ENCODE measurements around the gene SV2B. TPM values are rescaled to one million over a fixed set of nuclear protein-coding genes. Genes with fewer than 3 reads are reported as not detected.

The SV2B gene
- total and polyA plus RNA-seq, 9 of the 15 experiments (the other 6 are each of a cell fraction or from before 2014, with no cell fraction given) = 0.01 to 0.25 (median 0.11) TPM

Other genes starting within 250 kb of the SV2B start
Only the 7 nearest of the 8 such genes appear.
- gene FES, start 215.8 kb upstream of the SV2B start, total RNA-seq (2014; rRNA removed) = 0.86 and 1.6 TPM in 2 replicates
- gene FES, start 215.8 kb upstream of the SV2B start, total RNA-seq (2014; rRNA removed; fragmentation: Illumina TruSeq; extraction: Trizol) = 0.73 and 1.1 TPM in 2 replicates
- 0.72 and 1.1 TPM in 2 replicates for gene FES, start 215.8 kb upstream of the SV2B start, total RNA-seq (2015; rRNA removed; fragmentation: Illumina TruSeq; extraction: Trizol)
- gene FES, start 215.8 kb upstream of the SV2B start, total RNA-seq (2021) = 1.3 and 2.6 TPM in 2 replicates
- 0.38 and 1.0 TPM in 2 replicates for gene FES, start 215.8 kb upstream of the SV2B start, polyA plus RNA-seq (2011; rRNA removed)
- gene FES, start 215.8 kb upstream of the SV2B start, polyA plus RNA-seq (2014; fragmentation: Illumina TruSeq; extraction: Trizol) = 0.55 and 0.66 TPM in 2 replicates
- gene FES, start 215.8 kb upstream of the SV2B start, polyA plus RNA-seq (2014; fragmentation: Nextera tagmentation; extraction: Ambion mirVana) = under 1 TPM; 0.82 to 0.91 TPM
- 0.78 and 2.5 TPM in 2 replicates for gene FES, start 215.8 kb upstream of the SV2B start, polyA plus RNA-seq (2014; rRNA removed)
- 35.0 and 53.7 TPM in 2 replicates for gene MAN2A2, start 197.0 kb upstream of the SV2B start, total RNA-seq (2014; rRNA removed)
- 20.6 and 25.0 TPM in 2 replicates for gene MAN2A2, start 197.0 kb upstream of the SV2B start, total RNA-seq (2014; rRNA removed; fragmentation: Illumina TruSeq; extraction: Trizol)
- 43.3 and 43.4 TPM in 2 replicates for gene MAN2A2, start 197.0 kb upstream of the SV2B start, total RNA-seq (2015; rRNA removed; fragmentation: Illumina TruSeq; extraction: Trizol)
- 116 and 151 TPM in 2 replicates for gene MAN2A2, start 197.0 kb upstream of the SV2B start, total RNA-seq (2021)
- gene MAN2A2, start 197.0 kb upstream of the SV2B start, polyA plus RNA-seq (2011; rRNA removed) = 71.7 and 195 TPM in 2 replicates
- gene MAN2A2, start 197.0 kb upstream of the SV2B start, polyA plus RNA-seq (2014; fragmentation: Illumina TruSeq; extraction: Trizol) = 130 and 131 TPM in 2 replicates
- 10 to 100 TPM in 1 of 2 experiments, 1 to 10 TPM in 1; 7.3 to 13.7 TPM for gene MAN2A2, start 197.0 kb upstream of the SV2B start, polyA plus RNA-seq (2014; fragmentation: Nextera tagmentation; extraction: Ambion mirVana)
- 114 and 121 TPM in 2 replicates for gene MAN2A2, start 197.0 kb upstream of the SV2B start, polyA plus RNA-seq (2014; rRNA removed)
- gene HDDC3, start 167.7 kb upstream of the SV2B start, total RNA-seq (2014; rRNA removed) = 54.1 and 64.9 TPM in 2 replicates
- gene HDDC3, start 167.7 kb upstream of the SV2B start, total RNA-seq (2014; rRNA removed; fragmentation: Illumina TruSeq; extraction: Trizol) = 28.2 and 33.0 TPM in 2 replicates
- gene HDDC3, start 167.7 kb upstream of the SV2B start, total RNA-seq (2015; rRNA removed; fragmentation: Illumina TruSeq; extraction: Trizol) = 36.6 and 36.9 TPM in 2 replicates
- gene HDDC3, start 167.7 kb upstream of the SV2B start, total RNA-seq (2021) = 42.6 and 43.0 TPM in 2 replicates
- 30.8 and 33.4 TPM in 2 replicates for gene HDDC3, start 167.7 kb upstream of the SV2B start, polyA plus RNA-seq (2011; rRNA removed)
- gene HDDC3, start 167.7 kb upstream of the SV2B start, polyA plus RNA-seq (2014; fragmentation: Illumina TruSeq; extraction: Trizol) = 51.7 and 54.2 TPM in 2 replicates
- 10 to 100 TPM; 14.9 to 21.3 TPM for gene HDDC3, start 167.7 kb upstream of the SV2B start, polyA plus RNA-seq (2014; fragmentation: Nextera tagmentation; extraction: Ambion mirVana)
- gene HDDC3, start 167.7 kb upstream of the SV2B start, polyA plus RNA-seq (2014; rRNA removed) = 55.8 and 65.8 TPM in 2 replicates
- 59.8 and 65.2 TPM in 2 replicates for gene UNC45A, start 165.0 kb upstream of the SV2B start, total RNA-seq (2014; rRNA removed)
- gene UNC45A, start 165.0 kb upstream of the SV2B start, total RNA-seq (2014; rRNA removed; fragmentation: Illumina TruSeq; extraction: Trizol) = 19.2 and 22.6 TPM in 2 replicates
- gene UNC45A, start 165.0 kb upstream of the SV2B start, total RNA-seq (2015; rRNA removed; fragmentation: Illumina TruSeq; extraction: Trizol) = 47.7 and 52.5 TPM in 2 replicates
- 79.0 and 79.3 TPM in 2 replicates for gene UNC45A, start 165.0 kb upstream of the SV2B start, total RNA-seq (2021)
- gene UNC45A, start 165.0 kb upstream of the SV2B start, polyA plus RNA-seq (2011; rRNA removed) = 43.7 and 56.7 TPM in 2 replicates
- gene UNC45A, start 165.0 kb upstream of the SV2B start, polyA plus RNA-seq (2014; fragmentation: Illumina TruSeq; extraction: Trizol) = 35.7 and 46.7 TPM in 2 replicates
- 10 to 100 TPM; 22.4 to 23.1 TPM for gene UNC45A, start 165.0 kb upstream of the SV2B start, polyA plus RNA-seq (2014; fragmentation: Nextera tagmentation; extraction: Ambion mirVana)
- gene UNC45A, start 165.0 kb upstream of the SV2B start, polyA plus RNA-seq (2014; rRNA removed) = 54.5 and 55.5 TPM in 2 replicates
- gene RCCD1, start 145.4 kb upstream of the SV2B start, total RNA-seq (2014; rRNA removed) = 38.1 and 41.2 TPM in 2 replicates
- gene RCCD1, start 145.4 kb upstream of the SV2B start, total RNA-seq (2014; rRNA removed; fragmentation: Illumina TruSeq; extraction: Trizol) = 17.0 and 18.0 TPM in 2 replicates
- 16.7 and 23.7 TPM in 2 replicates for gene RCCD1, start 145.4 kb upstream of the SV2B start, total RNA-seq (2015; rRNA removed; fragmentation: Illumina TruSeq; extraction: Trizol)
- gene RCCD1, start 145.4 kb upstream of the SV2B start, total RNA-seq (2021) = 44.0 and 45.9 TPM in 2 replicates
- gene RCCD1, start 145.4 kb upstream of the SV2B start, polyA plus RNA-seq (2011; rRNA removed) = 28.5 and 39.6 TPM in 2 replicates
- gene RCCD1, start 145.4 kb upstream of the SV2B start, polyA plus RNA-seq (2014; fragmentation: Illumina TruSeq; extraction: Trizol) = 22.3 and 24.7 TPM in 2 replicates
- gene RCCD1, start 145.4 kb upstream of the SV2B start, polyA plus RNA-seq (2014; fragmentation: Nextera tagmentation; extraction: Ambion mirVana) = 10 to 100 TPM; 11.1 to 12.2 TPM
- gene RCCD1, start 145.4 kb upstream of the SV2B start, polyA plus RNA-seq (2014; rRNA removed) = 45.2 and 51.4 TPM in 2 replicates
- 226 and 263 TPM in 2 replicates for gene PRC1, start 105.7 kb upstream of the SV2B start, total RNA-seq (2014; rRNA removed)
- 201 and 210 TPM in 2 replicates for gene PRC1, start 105.7 kb upstream of the SV2B start, total RNA-seq (2014; rRNA removed; fragmentation: Illumina TruSeq; extraction: Trizol)
- gene PRC1, start 105.7 kb upstream of the SV2B start, total RNA-seq (2015; rRNA removed; fragmentation: Illumina TruSeq; extraction: Trizol) = 223 and 228 TPM in 2 replicates
- 150 and 181 TPM in 2 replicates for gene PRC1, start 105.7 kb upstream of the SV2B start, total RNA-seq (2021)
- 391 and 460 TPM in 2 replicates for gene PRC1, start 105.7 kb upstream of the SV2B start, polyA plus RNA-seq (2011; rRNA removed)
- gene PRC1, start 105.7 kb upstream of the SV2B start, polyA plus RNA-seq (2014; fragmentation: Illumina TruSeq; extraction: Trizol) = 248 and 284 TPM in 2 replicates
- 100 to 1,000 TPM; 156 to 240 TPM for gene PRC1, start 105.7 kb upstream of the SV2B start, polyA plus RNA-seq (2014; fragmentation: Nextera tagmentation; extraction: Ambion mirVana)
- gene PRC1, start 105.7 kb upstream of the SV2B start, polyA plus RNA-seq (2014; rRNA removed) = 256 and 264 TPM in 2 replicates
- 9.4 and 10.2 TPM in 2 replicates for gene VPS33B, start 77.7 kb upstream of the SV2B start, total RNA-seq (2014; rRNA removed)
- gene VPS33B, start 77.7 kb upstream of the SV2B start, total RNA-seq (2014; rRNA removed; fragmentation: Illumina TruSeq; extraction: Trizol) = 14.3 and 14.8 TPM in 2 replicates
- gene VPS33B, start 77.7 kb upstream of the SV2B start, total RNA-seq (2015; rRNA removed; fragmentation: Illumina TruSeq; extraction: Trizol) = 13.0 and 13.5 TPM in 2 replicates
- 19.6 and 19.9 TPM in 2 replicates for gene VPS33B, start 77.7 kb upstream of the SV2B start, total RNA-seq (2021)
- 25.5 and 28.0 TPM in 2 replicates for gene VPS33B, start 77.7 kb upstream of the SV2B start, polyA plus RNA-seq (2011; rRNA removed)
- 12.4 and 16.3 TPM in 2 replicates for gene VPS33B, start 77.7 kb upstream of the SV2B start, polyA plus RNA-seq (2014; fragmentation: Illumina TruSeq; extraction: Trizol)
- 10 to 100 TPM in 1 of 2 experiments, 1 to 10 TPM in 1; 9.8 to 10.7 TPM for gene VPS33B, start 77.7 kb upstream of the SV2B start, polyA plus RNA-seq (2014; fragmentation: Nextera tagmentation; extraction: Ambion mirVana)
- gene VPS33B, start 77.7 kb upstream of the SV2B start, polyA plus RNA-seq (2014; rRNA removed) = 12.7 and 15.1 TPM in 2 replicates

All from K562 (cell line).